NB4 (cell line): Measurements from ENCODE around the gene VDR.

Experiments used
- MYC ChIP-seq: IDR thresholded peaks from 2 replicates; pipeline ENCODE4 v1.6.1; 2011; ENCODE audit warnings: low read depth, low read length
- POLR2A ChIP-seq: IDR thresholded peaks from 2 replicates; pipeline ENCODE4 v1.6.1; 2011; ENCODE audit warnings: mild to moderate bottlenecking; ENCODE audit not compliant: insufficient read length; ENCODE audit errors: extremely low read depth
- TF ChIP-seq, protein P1 (sequence below): IDR thresholded peaks from one replicate; pipeline ENCODE4 v1.5.1; 2012; ENCODE audit warnings: low read depth, low read length
- TF ChIP-seq, protein P2 (sequence below): IDR thresholded peaks from 2 replicates; pipeline ENCODE4 v1.6.1; 2011; ENCODE audit warnings: low read depth, low read length

DNA sequence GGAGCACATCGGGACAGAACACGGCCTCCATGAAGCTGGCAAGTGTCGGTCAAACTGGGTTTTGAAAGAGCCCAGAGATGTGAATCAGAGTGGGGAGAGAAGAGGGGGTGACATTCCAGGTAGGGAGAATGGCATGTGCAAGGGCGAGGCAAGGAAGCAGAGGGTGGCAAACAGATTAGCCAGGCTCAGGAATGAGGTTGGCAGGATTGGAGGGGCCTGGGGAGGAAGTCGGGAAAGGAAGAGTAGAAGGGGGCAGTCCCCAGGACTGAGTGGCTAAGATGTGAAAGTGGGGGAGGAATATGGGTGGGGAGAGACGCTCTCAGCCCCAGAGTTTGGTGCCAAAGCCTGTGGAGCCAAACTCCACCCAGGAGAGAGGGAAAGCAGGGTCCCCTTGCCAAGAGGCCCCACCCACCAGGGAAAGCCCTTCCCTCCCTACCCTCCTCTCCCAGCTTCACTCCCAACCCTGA is 79.6 kb downstream of the VDR start:
- TF ChIP-seq, protein P1, sequence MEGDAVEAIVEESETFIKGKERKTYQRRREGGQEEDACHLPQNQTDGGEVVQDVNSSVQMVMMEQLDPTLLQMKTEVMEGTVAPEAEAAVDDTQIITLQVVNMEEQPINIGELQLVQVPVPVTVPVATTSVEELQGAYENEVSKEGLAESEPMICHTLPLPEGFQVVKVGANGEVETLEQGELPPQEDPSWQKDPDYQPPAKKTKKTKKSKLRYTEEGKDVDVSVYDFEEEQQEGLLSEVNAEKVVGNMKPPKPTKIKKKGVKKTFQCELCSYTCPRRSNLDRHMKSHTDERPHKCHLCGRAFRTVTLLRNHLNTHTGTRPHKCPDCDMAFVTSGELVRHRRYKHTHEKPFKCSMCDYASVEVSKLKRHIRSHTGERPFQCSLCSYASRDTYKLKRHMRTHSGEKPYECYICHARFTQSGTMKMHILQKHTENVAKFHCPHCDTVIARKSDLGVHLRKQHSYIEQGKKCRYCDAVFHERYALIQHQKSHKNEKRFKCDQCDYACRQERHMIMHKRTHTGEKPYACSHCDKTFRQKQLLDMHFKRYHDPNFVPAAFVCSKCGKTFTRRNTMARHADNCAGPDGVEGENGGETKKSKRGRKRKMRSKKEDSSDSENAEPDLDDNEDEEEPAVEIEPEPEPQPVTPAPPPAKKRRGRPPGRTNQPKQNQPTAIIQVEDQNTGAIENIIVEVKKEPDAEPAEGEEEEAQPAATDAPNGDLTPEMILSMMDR = no peak
- TF ChIP-seq POLR2A (no peak), MYC (no peak)
- TF ChIP-seq, protein P2, sequence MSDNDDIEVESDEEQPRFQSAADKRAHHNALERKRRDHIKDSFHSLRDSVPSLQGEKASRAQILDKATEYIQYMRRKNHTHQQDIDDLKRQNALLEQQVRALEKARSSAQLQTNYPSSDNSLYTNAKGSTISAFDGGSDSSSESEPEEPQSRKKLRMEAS = no peak
